Measurements from ENCODE around the gene IFT27.

- TF ChIP-seq EZH2phosphoT487 (IDR thresholded peaks at IDR 0.05; ENCODE audit: borderline replicate concordance, low read length) (no peak), EZH2 (IDR thresholded peaks at IDR 0.05; ENCODE audit: low read length, unreplicated experiment) (no peak)
- TF ChIP-seq, protein P1, sequence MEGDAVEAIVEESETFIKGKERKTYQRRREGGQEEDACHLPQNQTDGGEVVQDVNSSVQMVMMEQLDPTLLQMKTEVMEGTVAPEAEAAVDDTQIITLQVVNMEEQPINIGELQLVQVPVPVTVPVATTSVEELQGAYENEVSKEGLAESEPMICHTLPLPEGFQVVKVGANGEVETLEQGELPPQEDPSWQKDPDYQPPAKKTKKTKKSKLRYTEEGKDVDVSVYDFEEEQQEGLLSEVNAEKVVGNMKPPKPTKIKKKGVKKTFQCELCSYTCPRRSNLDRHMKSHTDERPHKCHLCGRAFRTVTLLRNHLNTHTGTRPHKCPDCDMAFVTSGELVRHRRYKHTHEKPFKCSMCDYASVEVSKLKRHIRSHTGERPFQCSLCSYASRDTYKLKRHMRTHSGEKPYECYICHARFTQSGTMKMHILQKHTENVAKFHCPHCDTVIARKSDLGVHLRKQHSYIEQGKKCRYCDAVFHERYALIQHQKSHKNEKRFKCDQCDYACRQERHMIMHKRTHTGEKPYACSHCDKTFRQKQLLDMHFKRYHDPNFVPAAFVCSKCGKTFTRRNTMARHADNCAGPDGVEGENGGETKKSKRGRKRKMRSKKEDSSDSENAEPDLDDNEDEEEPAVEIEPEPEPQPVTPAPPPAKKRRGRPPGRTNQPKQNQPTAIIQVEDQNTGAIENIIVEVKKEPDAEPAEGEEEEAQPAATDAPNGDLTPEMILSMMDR (conservative IDR thresholded peaks at IDR 0.05; ENCODE audit: low read depth, low read length) = no peak
Measured at GRCh38 chr22:36811094-36811800, 35.3 kb upstream of the IFT27 start.
